ENCODE results near the gene ITGB8.

ITGB8 gene

GRCh38 chr7:20293336-20293735, 37.4 kb upstream of the ITGB8 start:
- TF ChIP-seq PATZ1 (CRISPR knock-in tag; IDR thresholded peaks at IDR 0.05; ENCODE audit: borderline replicate concordance) (no peak), OSR1 (CRISPR knock-in tag; IDR thresholded peaks at IDR 0.05) (no peak), PPARA (CRISPR knock-in tag; IDR thresholded peaks at IDR 0.05; ENCODE audit: borderline replicate concordance) (no peak), CSRNP3 (CRISPR knock-in tag; IDR thresholded peaks at IDR 0.05) (no peak), ZFP30 (CRISPR knock-in tag; IDR thresholded peaks at IDR 0.05) (no peak), ZNF565 (CRISPR knock-in tag; conservative IDR thresholded peaks at IDR 0.05; ENCODE audit: low read depth) (no peak), ZNF8 (CRISPR knock-in tag; IDR thresholded peaks at IDR 0.05) (no peak), RARB (CRISPR knock-in tag; IDR thresholded peaks at IDR 0.05) (no peak), TSHZ2 (CRISPR knock-in tag; IDR thresholded peaks at IDR 0.05) (no peak), ESRRG (CRISPR knock-in tag; IDR thresholded peaks at IDR 0.05) (no peak), CSDC2 (CRISPR knock-in tag; IDR thresholded peaks at IDR 0.05) (no peak), TCF4 (CRISPR knock-in tag; IDR thresholded peaks at IDR 0.05; ENCODE audit: borderline replicate concordance) (no peak), SNAI2 (CRISPR knock-in tag; IDR thresholded peaks at IDR 0.05) (no peak), ZC3H10 (CRISPR knock-in tag; IDR thresholded peaks at IDR 0.05) (no peak), TOX (CRISPR knock-in tag; IDR thresholded peaks at IDR 0.05; ENCODE audit: borderline replicate concordance) (no peak), ARNTL (CRISPR knock-in tag; IDR thresholded peaks at IDR 0.05; ENCODE audit: borderline replicate concordance, low read depth) (no peak), ZFP3 (CRISPR knock-in tag; IDR thresholded peaks at IDR 0.05) (no peak), CREB5 (CRISPR knock-in tag; IDR thresholded peaks at IDR 0.05; ENCODE audit: low read depth) (no peak), GLIS3 (CRISPR knock-in tag; IDR thresholded peaks at IDR 0.05) (no peak), POU6F1 (CRISPR knock-in tag; IDR thresholded peaks at IDR 0.05; ENCODE audit: borderline replicate concordance, low read depth) (no peak)
- no peak for ATAC-seq

- ATAC-seq = 0 out of 3 replicates have a peak, but pooled peaks have one; percentile 17
- peak; percentile 84 for TF ChIP-seq ISL1 (CRISPR knock-in tag; IDR thresholded peaks at IDR 0.05)
- TF ChIP-seq ESRRG (CRISPR knock-in tag; IDR thresholded peaks at IDR 0.05) = no peak
These were observed 34.3 kb upstream of the ITGB8 start for GRCh38 chr7:20296444-20296843.

- TF ChIP-seq ZNF565 (CRISPR knock-in tag; conservative IDR thresholded peaks at IDR 0.05; ENCODE audit: low read depth) (no peak), SNAI2 (CRISPR knock-in tag; IDR thresholded peaks at IDR 0.05) (no peak), ARNTL (CRISPR knock-in tag; IDR thresholded peaks at IDR 0.05; ENCODE audit: borderline replicate concordance, low read depth) (no peak), PPARA (CRISPR knock-in tag; IDR thresholded peaks at IDR 0.05; ENCODE audit: borderline replicate concordance) (no peak)
- ATAC-seq = no peak
These were observed 33.8 kb upstream of the ITGB8 start for GRCh38 chr7:20296901-20297300.
